ENCODE results near the gene UCK2. TPM values are rescaled to one million over a fixed set of nuclear protein-coding genes. Genes with fewer than 3 reads are reported as not detected.

UCK2 gene
- total RNA-seq, 4 donors from 2014 or later = 9.0 to 16.3 (median 15.5) TPM

- TF ChIP-seq, protein P1, sequence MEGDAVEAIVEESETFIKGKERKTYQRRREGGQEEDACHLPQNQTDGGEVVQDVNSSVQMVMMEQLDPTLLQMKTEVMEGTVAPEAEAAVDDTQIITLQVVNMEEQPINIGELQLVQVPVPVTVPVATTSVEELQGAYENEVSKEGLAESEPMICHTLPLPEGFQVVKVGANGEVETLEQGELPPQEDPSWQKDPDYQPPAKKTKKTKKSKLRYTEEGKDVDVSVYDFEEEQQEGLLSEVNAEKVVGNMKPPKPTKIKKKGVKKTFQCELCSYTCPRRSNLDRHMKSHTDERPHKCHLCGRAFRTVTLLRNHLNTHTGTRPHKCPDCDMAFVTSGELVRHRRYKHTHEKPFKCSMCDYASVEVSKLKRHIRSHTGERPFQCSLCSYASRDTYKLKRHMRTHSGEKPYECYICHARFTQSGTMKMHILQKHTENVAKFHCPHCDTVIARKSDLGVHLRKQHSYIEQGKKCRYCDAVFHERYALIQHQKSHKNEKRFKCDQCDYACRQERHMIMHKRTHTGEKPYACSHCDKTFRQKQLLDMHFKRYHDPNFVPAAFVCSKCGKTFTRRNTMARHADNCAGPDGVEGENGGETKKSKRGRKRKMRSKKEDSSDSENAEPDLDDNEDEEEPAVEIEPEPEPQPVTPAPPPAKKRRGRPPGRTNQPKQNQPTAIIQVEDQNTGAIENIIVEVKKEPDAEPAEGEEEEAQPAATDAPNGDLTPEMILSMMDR (IDR thresholded peaks at IDR 0.05; ENCODE audit: low read depth) = no peak
Measured at GRCh38 chr1:165915932-165916348, 88.5 kb downstream of the UCK2 start.

GRCh38 chr1:165917166-165917565 lies 89.8 kb downstream of the UCK2 start:
- TF ChIP-seq, protein P1 (IDR thresholded peaks at IDR 0.05; ENCODE audit: low read depth) = no peak

GRCh38 chr1:165924117-165924516 lies 96.7 kb downstream of the UCK2 start:
- TF ChIP-seq, protein P1 (IDR thresholded peaks at IDR 0.05; ENCODE audit: low read depth) = no peak

- TF ChIP-seq, protein P1 (IDR thresholded peaks at IDR 0.05; ENCODE audit: low read depth) = no peak
Measured at GRCh38 chr1:165925498-165926079, 98.2 kb downstream of the UCK2 start.

DNA sequence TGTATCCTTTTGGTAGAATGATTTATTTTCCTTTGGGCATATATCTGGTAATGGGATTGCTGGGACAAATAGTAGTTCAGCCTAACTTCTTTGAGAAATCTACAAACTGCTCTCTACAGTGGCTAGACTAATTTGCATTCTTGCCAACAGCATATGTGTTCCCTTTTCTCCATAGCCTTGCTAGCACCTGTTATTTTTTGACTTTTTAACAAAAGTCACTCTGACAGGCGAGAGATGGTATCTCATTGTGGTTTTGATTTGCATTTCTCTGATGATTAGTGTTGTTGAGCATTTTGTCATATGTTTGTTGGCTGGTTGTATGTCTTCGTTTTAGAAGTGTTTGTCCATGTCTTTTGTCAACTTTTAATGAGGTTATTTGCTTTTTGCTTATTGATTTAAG lies 99.8 kb downstream of the UCK2 start:
- TF ChIP-seq, protein P1 (IDR thresholded peaks at IDR 0.05; ENCODE audit: low read depth) = no peak

- TF ChIP-seq, protein P1 (IDR thresholded peaks at IDR 0.05; ENCODE audit: low read depth) = no peak
Measured at GRCh38 chr1:165928075-165928731, 100.8 kb downstream of the UCK2 start.

DNA sequence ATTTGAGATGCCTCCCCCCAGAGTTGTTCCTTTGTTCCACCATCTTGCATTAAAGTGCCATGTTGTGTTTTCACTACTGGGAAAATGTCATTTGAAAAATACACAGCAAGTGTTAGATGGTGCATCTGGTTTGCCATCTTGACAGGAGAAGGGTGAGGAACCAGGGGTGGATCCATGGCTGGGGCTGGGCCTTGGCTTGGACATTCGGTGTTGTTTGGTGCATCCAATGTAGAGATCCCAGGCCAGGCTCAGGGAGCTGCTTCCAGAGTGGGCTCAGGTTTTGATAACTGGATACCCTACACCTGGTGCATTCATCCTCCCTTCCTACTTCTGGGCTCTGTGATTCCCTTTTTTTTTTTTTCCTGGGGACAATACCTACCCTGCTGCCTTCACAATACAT lies 103.5 kb downstream of the UCK2 start:
- TF ChIP-seq, protein P1 (IDR thresholded peaks at IDR 0.05; ENCODE audit: low read depth) = no peak

All from subcutaneous adipose tissue (tissue), 4 donors.